Activated T-cell treated with anti-CD3 and anti-CD28 coated beads for 4 hours (primary cell): ENCODE results near the gene ACOXL.

Source experiments
- DNase-seq: peaks from one replicate; pipeline ENCODE4 v3.0.0-alpha.2; 2020

ACOXL gene

DNA sequence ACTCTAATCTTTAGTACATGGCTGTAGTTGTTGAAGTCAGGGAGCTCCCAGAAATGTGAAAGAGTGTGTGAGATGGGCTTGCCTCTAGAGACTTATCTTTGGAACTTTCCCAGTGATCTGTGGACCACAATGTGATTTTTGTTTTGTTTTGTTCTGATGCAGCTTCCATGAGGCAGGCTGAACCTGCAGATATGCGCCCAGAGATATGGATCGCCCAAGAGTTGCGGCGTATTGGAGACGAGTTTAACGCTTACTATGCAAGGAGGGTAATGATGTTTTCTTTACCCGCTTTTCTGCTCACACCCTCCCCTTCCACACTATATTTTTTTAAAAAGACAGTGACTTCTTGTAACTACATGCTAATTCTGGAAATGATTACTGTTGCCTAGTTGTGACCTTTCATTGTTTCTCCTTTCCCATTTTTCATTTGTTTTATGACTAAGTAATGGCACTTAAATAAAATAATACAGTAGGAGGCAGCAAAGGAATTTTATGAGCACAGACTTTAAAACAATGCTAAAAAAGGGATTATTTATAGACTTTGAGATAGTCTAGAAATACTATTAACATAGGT, 417.6 kb downstream of the ACOXL start:
- no peak for DNase-seq

GRCh38 chr2:111154758-111155157, 422.4 kb downstream of the ACOXL start:
- no peak for DNase-seq

DNA sequence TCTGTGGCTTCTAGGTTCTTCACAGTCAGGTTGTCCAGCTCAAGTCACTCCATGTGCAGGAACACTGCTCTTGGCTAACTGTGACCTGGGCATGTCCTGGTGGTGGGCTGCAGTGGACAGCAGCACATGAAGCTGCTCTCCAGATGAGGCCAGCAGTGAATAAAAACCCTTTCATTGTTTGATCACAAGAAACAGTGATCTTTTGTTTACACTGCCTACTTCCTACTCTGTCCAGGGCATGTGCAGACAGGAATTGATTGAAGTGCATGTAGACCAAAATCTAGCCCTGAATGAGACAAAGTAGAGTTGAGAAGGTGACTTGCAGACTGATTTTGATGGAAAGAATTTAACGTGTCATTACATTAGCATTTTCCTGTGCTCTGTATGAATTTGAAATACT, 423.2 kb downstream of the ACOXL start:
- no peak for DNase-seq

GRCh38 chr2:111156529-111156928, 424.2 kb downstream of the ACOXL start:
- DNase-seq = no peak

DNA sequence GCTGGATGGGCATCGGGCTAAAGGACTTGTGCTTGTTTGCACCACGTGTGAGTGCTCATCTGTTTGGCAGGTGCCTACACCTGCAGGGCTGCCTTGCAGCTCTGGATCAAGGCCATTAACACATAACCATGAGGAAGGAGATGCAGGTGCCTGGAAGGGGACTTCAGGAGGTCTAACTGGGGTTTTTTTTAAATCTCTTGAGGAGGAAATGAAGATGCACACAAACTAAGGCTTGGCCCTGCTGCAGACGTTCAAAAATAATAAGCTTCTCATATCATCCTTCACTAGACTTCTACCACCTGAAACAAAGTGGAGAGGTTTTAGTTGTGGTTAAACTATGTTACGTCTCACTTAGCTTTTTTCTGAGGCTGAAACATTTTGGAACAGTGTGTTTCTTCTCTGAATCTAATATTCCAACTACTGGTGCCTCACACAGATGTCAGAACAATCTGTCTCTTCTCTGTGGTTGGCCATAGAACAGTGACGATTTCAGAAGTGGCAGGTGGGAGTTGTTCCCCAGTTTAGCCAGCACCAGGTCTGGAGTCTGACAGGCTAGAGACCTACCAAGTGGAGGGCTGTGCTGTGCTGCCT, 424.8 kb downstream of the ACOXL start:
- no peak for DNase-seq

DNA sequence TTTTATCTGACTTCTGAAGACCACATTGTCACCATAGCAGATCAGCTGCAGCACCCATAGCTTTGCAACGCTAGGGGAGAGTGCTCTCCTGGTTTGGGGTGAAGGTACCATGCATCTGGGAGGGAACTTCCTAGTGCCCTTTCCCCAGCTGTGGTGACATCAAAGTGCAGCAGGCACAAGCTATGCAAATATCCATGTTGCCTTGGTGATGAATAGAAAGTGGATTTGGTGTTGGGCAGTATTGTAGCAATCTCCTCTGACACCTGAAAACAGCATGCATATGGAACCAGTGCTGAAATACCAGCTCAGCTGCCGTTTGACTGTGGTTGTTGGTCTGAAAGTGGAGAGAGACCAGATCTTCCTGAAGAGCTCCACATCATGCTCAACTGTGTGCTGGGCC, 425.4 kb downstream of the ACOXL start:
- no peak for DNase-seq

GRCh38 chr2:111159641-111160040, 427.3 kb downstream of the ACOXL start:
- no peak for DNase-seq

DNA sequence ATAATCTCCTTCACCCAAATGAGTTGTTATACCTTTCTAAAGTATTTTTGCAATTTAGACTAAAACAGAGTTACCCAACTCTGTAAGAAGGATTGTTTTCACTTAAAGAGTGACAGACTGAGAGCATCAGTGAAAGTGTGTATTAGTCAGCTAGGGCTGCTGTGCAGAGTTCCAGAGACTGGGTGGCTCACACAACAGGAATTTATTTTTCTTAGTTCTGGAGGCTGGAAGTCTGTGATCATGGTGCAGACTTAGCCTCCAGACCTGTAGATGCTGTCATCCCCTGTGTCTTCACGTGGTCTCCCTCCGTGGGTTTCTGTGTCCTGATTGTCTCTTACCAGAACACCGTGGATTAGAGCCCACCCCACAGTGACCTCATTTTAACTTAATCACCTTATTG, 428.4 kb downstream of the ACOXL start:
- DNase-seq = no peak

GRCh38 chr2:111161971-111162370, 429.6 kb downstream of the ACOXL start:
- DNase-seq = no peak

DNA sequence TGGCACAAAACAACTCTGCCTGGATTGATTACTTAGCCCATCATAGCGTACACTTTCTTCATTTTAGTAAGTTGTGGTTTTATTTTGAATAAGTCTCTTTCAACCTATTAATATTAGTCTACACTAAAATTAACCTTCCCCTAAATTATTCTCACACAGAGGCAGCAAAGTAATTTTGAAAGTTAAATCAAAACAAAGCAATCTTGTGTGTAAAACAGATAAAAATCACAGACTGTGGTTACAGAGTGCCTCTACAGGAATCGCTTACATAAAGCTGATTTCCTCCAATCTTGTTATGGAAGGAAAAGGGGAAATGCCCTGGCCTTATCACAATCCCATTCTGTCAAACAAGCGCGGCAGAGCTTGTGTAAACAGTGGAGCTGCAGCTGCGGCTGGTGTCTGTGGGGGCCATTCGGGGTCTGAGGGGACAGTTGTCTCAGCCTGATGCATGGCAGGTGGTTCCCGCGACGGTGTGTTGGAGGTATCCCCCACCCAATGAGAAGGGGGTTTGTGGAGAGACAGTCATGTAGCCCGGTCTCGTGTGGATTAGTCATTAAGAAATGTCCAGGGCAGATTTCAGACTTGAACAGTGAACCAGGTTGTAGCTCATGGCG, 430.5 kb downstream of the ACOXL start:
- DNase-seq = no peak

GRCh38 chr2:111164078-111164477, 431.7 kb downstream of the ACOXL start:
- DNase-seq = no peak

DNA sequence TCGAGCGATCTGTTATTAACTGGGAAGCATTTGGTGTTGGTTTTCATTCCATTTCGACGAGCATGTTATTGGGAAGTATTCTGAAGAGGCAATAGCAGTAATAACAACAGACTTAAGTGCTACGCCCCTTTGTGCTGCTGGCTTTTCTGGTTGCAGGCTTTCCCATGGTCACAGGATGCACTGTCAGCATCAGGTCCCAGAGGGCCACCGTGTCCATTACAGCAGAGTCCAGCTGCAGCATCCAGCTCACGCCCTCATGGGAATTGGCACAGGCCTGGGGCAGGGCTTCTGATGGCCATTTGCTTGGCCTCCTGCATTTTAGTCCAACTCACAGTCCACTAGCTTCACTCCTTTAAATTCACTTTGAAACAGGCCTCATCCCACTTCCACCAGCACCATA, 432.7 kb downstream of the ACOXL start:
- no peak for DNase-seq

GRCh38 chr2:111166115-111166514, 433.7 kb downstream of the ACOXL start:
- DNase-seq = no peak

DNA sequence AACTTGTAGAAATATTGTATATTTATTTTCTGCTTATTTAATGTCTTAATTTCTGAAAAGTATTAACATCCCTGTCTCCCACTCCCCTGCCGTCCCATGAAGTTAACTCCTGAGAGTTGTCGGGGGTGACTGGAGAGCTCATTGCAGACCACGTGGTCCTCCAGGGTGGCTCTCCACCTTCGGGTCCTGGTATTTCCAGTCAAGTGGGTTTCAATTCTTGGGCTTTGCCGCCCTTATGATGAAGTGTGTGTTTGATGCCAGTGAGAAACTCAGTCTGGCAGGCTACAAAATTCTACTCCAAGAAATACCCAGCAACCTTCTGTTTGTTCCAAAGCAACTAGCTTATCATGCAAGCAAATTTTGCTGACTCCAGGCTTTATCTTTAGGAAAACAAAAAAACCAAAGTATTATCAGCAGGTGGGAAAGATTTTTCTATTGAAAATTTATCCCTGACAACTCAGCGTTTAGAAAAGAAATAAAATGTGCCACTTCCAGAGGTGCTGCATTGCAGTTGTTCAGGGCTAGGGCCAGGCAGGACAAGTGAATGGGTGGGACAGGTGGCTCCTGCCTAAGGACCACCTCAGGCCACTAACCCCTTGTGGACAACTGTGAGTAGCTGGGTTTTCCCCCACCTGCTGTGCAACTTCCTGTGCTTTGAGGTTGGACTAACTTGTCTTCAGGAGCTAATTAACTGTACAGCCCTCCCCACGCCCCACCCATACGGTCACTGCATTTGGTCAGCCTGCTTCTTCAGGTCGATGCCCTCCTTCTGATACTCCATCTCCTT, 434.9 kb downstream of the ACOXL start:
- no peak for DNase-seq

GRCh38 chr2:111167863-111168162, 435.4 kb downstream of the ACOXL start:
- no peak for DNase-seq
